GM12878 (cell line): Measurements from ENCODE around the gene PLET1. TPM values are rescaled to one million over a fixed set of nuclear protein-coding genes. Genes with fewer than 3 reads are reported as not detected.

ENCODE experiments used
- ATAC-seq: fragments of 200-7000 bp; cut with Tn5 transposase; 3 replicates; pipeline ENCODE4 v1.9.1; 2020; ENCODE audit warnings: mild to moderate bottlenecking, moderate library complexity
- BruUV-seq: library from RNA; stranded (reverse); fragments of 400-500 nt; replicated peaks from 2 replicates; lab custom pipeline; 2021; lab: Mats Ljungman, UMichigan
- CTCF ChIA-PET: fragments of 300-600 bp; sonication (Branson Sonifier 250); formaldehyde crosslinking; extraction: SDS; loops from one replicate; lab custom pipeline; 2021; ENCODE audit warnings: inconsistent platforms; lab: Yijun Ruan, JAX
- POLR2A ChIA-PET: fragments of 350-600 bp; formaldehyde crosslinking; extraction: SDS; loops from one replicate; lab custom pipeline; 2021; ENCODE audit warnings: inconsistent platforms; lab: Charles Lee
- RAD21 ChIA-PET: fragments of 300-600 bp; sonication (Branson Sonifier 250); formaldehyde crosslinking; loops from one replicate; lab custom pipeline; 2023; ENCODE audit warnings: antibody characterized with exemption; ENCODE audit not compliant: unreplicated experiment; lab: Charles Lee
- SMC1A ChIA-PET: fragments of 300-600 bp; sonication (Branson Sonifier 250); formaldehyde crosslinking; loops from one replicate; lab custom pipeline; 2023; ENCODE audit not compliant: unreplicated experiment, uncharacterized antibody; lab: Charles Lee
- DNase-seq: peaks from one replicate; pipeline ENCODE4 v3.0.0-alpha.2; 2011; ENCODE audit warnings: low read depth, low spot score
- FAIRE-seq: peaks from 3 replicates; lab custom pipeline; 2011; peaks lifted over from hg19 to GRCh38; lab: Jason Lieb, UNC
- H2AFZ ChIP-seq: 2 replicates; pipeline ENCODE4 v1.6.0; 2011; ENCODE audit warnings: low read depth, low read length, control low read depth; ENCODE audit not compliant: control insufficient read depth
- H3K27ac ChIP-seq: 2 replicates; pipeline ENCODE4 v1.5.1; 2011; ENCODE audit warnings: control low read depth; ENCODE audit not compliant: control insufficient read depth, insufficient read depth
- H3K27me3 ChIP-seq, 2 experiments: replicated peaks in 1 of 2; 2 replicates each; pipeline versions ENCODE4 v1.6.0 to v1.6.1; 2011; ENCODE audit warnings: low read length in 1 of 2; ENCODE audit not compliant: control insufficient read depth in 2 of 2, insufficient read depth in 2 of 2
- H3K36me3 ChIP-seq, 2 experiments: 2 replicates each; pipeline ENCODE4 v1.5.1; 2011; ENCODE audit warnings: low read length in 1 of 2; ENCODE audit not compliant: control insufficient read depth in 2 of 2, insufficient read depth in 2 of 2
- H3K4me1 ChIP-seq: 2 replicates; pipeline ENCODE4 v1.6.1; 2011; ENCODE audit warnings: mild to moderate bottlenecking, low read length, moderate library complexity, mixed read lengths; ENCODE audit not compliant: control insufficient read depth, insufficient read depth
- H3K4me2 ChIP-seq: 2 replicates; pipeline ENCODE4 v1.6.0; 2011; ENCODE audit warnings: control low read depth; ENCODE audit not compliant: control insufficient read depth, insufficient read depth
- H3K4me3 ChIP-seq: fragments of 200-600 bp; sonication (generic); 2 replicates; pipeline ENCODE4 v1.5.1; 2016
- H3K79me2 ChIP-seq: 2 replicates; pipeline ENCODE4 v1.6.0; 2011; ENCODE audit warnings: low read length; ENCODE audit not compliant: control insufficient read depth, insufficient read depth
- H3K9ac ChIP-seq: 2 replicates; pipeline ENCODE4 v1.8.0; 2011; ENCODE audit warnings: low read length, control low read depth, mixed read lengths; ENCODE audit not compliant: control insufficient read depth, insufficient read depth
- H3K9me3 ChIP-seq: replicated peaks from 3 replicates; pipeline ENCODE4 v1.5.1; 2011; ENCODE audit warnings: mild to moderate bottlenecking, low read length; ENCODE audit not compliant: control insufficient read depth, insufficient read depth
- H4K20me1 ChIP-seq: 2 replicates; pipeline ENCODE4 v1.6.0; 2011; ENCODE audit not compliant: control insufficient read depth, insufficient read depth
- BCL11A ChIP-seq: IDR thresholded peaks from 2 replicates; pipeline ENCODE4 v1.6.1; 2011; ENCODE audit warnings: low read depth, low read length
- SREBF2 ChIP-seq: IDR thresholded peaks from 2 replicates; pipeline ENCODE4 v1.6.1; 2012; ENCODE audit warnings: mild to moderate bottlenecking, low read length
- TAF1 ChIP-seq: IDR thresholded peaks from 2 replicates; pipeline ENCODE4 v1.6.1; 2011; ENCODE audit warnings: mild to moderate bottlenecking, low read depth, low read length, borderline replicate concordance
- ZBTB40 ChIP-seq: fragments of 450-650 bp; IDR thresholded peaks from 2 replicates; pipeline ENCODE4 v1.6.1; 2016; ENCODE audit warnings: mild to moderate bottlenecking, moderate library complexity, borderline replicate concordance
- WGBS: methylation state at CpG from one replicate; pipeline ENCODE4 v1.1.6; 2016; ENCODE audit warnings: low lambda C conversion rate; ENCODE audit not compliant: insufficient replicate concordance, insufficient coverage; ENCODE audit errors: missing lambda C conversion rate; 5-methylcytosine and 5-hydroxymethylcytosine counted together
- in situ Hi-C: fragments of 300-500 bp; cut with MboI; formaldehyde crosslinking; loops from 9 replicates; pipeline ENCODE4 v1.14.3; 2018; ENCODE audit warnings: mixed read lengths
- intact Hi-C: fragments of 100-400 bp; cut with micrococcal nuclease; formaldehyde crosslinking; loops from one replicate; pipeline ENCODE4 v1.14.2; 2022; ENCODE audit not compliant: unreplicated experiment
- polyA plus RNA-seq, 11 experiments: library from polyadenylated mRNA; depleted of rRNA in 4 of 11; unstranded in 6 of 11; stranded (reverse) in 5 of 11; fragments of >200 nt; fragmentation: Nextera tagmentation in 4 of 11; fragmentation: Illumina TruSeq in 1 of 11; extraction: Ambion mirVana in 4 of 11; extraction: Trizol in 1 of 11; gene quantifications; 1 replicate in 1 of 11; 2 replicates in 10 of 11; pipeline versions ENCODE4 v1.2.1 to v1.2.3, GENCODE V29; 2011 to 2016; ENCODE audit warnings: inconsistent platforms in 2 of 11, missing spikeins in 2 of 11, low read depth in 1 of 11
- total RNA-seq, 4 experiments: library from RNA; depleted of rRNA in 3 of 4; stranded (reverse); fragments of >200 nt in 3 of 4; fragmentation: Illumina TruSeq in 1 of 4; extraction: Trizol in 1 of 4; gene quantifications; 2 replicates each; pipeline versions ENCODE4 v1.2.1 to v1.2.3, GENCODE V29; 2013 to 2021

PLET1 gene
- total and polyA plus RNA-seq, 10 of the 15 experiments (the other 5 are each of a cell fraction or from before 2014, with no cell fraction given), result not detected

- TF ChIP-seq BCL11A (no peak), SREBF2 (no peak)
Observed at GRCh38 chr11:112229746-112230433, 30.8 kb downstream of the PLET1 start (continued).

- H3K9ac ChIP-seq, result no peak overlapping the region
- peaks cover 7% of the 10 kb centered on the region for H3K4me1 ChIP-seq
- ChIA-PET RAD21 (interaction anchor here (1.4 kb wide), 1 partner anchor 51 kb away, joined by 8 read pairs; no protein-coding TSS in a partner anchor), CTCF (interaction anchor here (1.6 to 16.3 kb wide), 4 partner anchors 8 to 53 kb away, joined by 3 to 314 read pairs (median 6); no protein-coding TSS in a partner anchor), SMC1A (no interaction called here), POLR2A (interaction anchor here (0.7 kb wide), 1 partner anchor 1054 kb away, joined by 3 read pairs; no protein-coding TSS in a partner anchor)
- ATAC-seq (no peak), FAIRE-seq (no peak), DNase-seq (no peak)
- H3K4me3 ChIP-seq, result no peak overlapping the region
- H2AFZ ChIP-seq, result no peak overlapping the region
- peak; percentile 30; the same call in 1 of the 2 replicates for TF ChIP-seq ZBTB40
- no peak for TF ChIP-seq TAF1
- no peaks in the 10 kb centered on the region; a peak in 3 of 4 replicates for H3K36me3 ChIP-seq
- no peaks in the 10 kb centered on the region for H4K20me1 ChIP-seq
- no peak overlapping the region for H3K27ac ChIP-seq
- H3K27me3 ChIP-seq, result no peaks in the 10 kb centered on the region
- no peak overlapping the region for H3K4me2 ChIP-seq
- WGBS, result 97% methylated on average over 7 of the region's 7 CpGs
- in situ Hi-C loops, result loop anchor here (5.0 to 10.0 kb wide), 2 partner anchors 353 to 1056 kb away; no protein-coding TSS in a partner anchor
- no TSS peak for BruUV-seq
- H3K79me2 ChIP-seq, result peaks cover 21% of the 10 kb centered on the region
- intact Hi-C loops, result loop anchor here (10.0 kb wide), 2 partner anchors 354 to 566 kb away; partner anchors contain the start of genes ALG9, CFAP68 and FDXACB1
- H3K9me3 ChIP-seq, result no peaks in the 10 kb centered on the region
Observed at GRCh38 chr11:112229159-112229558, 31.5 kb downstream of the PLET1 start.
